ENCODE data around the gene SUPT7L. TPM values are rescaled to one million over a fixed set of nuclear protein-coding genes. Genes with fewer than 3 reads are reported as not detected.

SUPT7L gene
- total and polyA plus RNA-seq, 2 donors from 2014 or later: 28.1 to 29.6 TPM

DNA sequence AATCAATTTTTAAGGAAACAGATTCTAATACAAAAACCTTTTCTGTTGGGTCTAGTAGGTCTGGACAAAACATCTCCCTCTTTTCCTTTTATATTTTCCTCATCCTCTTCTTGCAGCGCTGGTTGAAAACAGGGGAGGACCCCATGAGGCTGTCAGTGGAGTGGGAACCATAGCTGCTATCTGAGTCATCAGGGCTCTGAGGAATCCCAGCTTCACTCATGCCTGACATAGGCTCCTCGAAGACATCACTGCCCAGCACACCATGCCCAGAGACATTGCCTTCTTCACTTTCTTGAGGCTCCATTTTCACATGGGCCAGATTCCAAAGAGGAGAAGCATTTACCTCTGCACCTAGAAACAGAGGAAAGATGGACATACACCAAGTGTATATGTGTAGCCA, 10.0 kb downstream of the SUPT7L start:
- intact Hi-C loops (cut with DNase I): no loop called here
- no peak for DNase-seq
- Histone ChIP-seq H3K9me3 (ENCODE audit: control insufficient read depth in 2 of 3, insufficient read depth in 1 of 3, low read length in 3 of 3) (no peaks in the 10 kb centered on the region), H3K9ac (ENCODE audit: low read length in 3 of 3) (no peak overlapping the region), H3K4me3 (ENCODE audit: low read length in 3 of 3) (no peak overlapping the region), H3K36me3 (ENCODE audit: control insufficient read depth in 2 of 3, insufficient read depth in 3 of 3, low read length in 3 of 3) (peaks cover 22 to 55% (median 45%) of the 10 kb centered on the region in 3 donors), H3K4me1 (ENCODE audit: control insufficient read depth in 2 of 3, insufficient read depth in 2 of 3, low read depth in 1 of 3, low read length in 3 of 3) (no peaks in the 10 kb centered on the region), H3K27ac (ENCODE audit: low read depth in 2 of 2, low read length in 2 of 2) (no peak overlapping the region), H3K27me3 (ENCODE audit: control insufficient read depth, insufficient read depth, low read length) (no peaks in the 10 kb centered on the region)
- TF ChIP-seq CTCF (IDR thresholded peaks at IDR 0.05; ENCODE audit: borderline replicate concordance, extremely low read depth, insufficient read depth): no peak
- no peak for FAIRE-seq

- no peak for TF ChIP-seq CTCF (IDR thresholded peaks at IDR 0.05; ENCODE audit: borderline replicate concordance, extremely low read depth, insufficient read depth)
- Histone ChIP-seq H3K36me3 (ENCODE audit: control insufficient read depth in 2 of 3, insufficient read depth in 3 of 3, low read length in 3 of 3) (peaks cover 22 to 61% (median 49%) of the 10 kb centered on the region in 3 donors), H3K9ac (ENCODE audit: low read length in 3 of 3) (no peak overlapping the region), H3K27ac (ENCODE audit: low read depth in 2 of 2, low read length in 2 of 2) (no peak overlapping the region), H3K9me3 (ENCODE audit: control insufficient read depth in 2 of 3, insufficient read depth in 1 of 3, low read length in 3 of 3) (no peaks in the 10 kb centered on the region), H3K4me1 (ENCODE audit: control insufficient read depth in 2 of 3, insufficient read depth in 2 of 3, low read depth in 1 of 3, low read length in 3 of 3) (no peaks in the 10 kb centered on the region), H3K4me3 (ENCODE audit: low read length in 3 of 3) (no peak overlapping the region), H3K27me3 (ENCODE audit: control insufficient read depth, insufficient read depth, low read length) (no peaks in the 10 kb centered on the region)
- intact Hi-C loops (cut with DNase I): no loop called here
- no peak for FAIRE-seq
- DNase-seq: no peak
Observed at GRCh38 chr2:27652790-27653189, 10.6 kb downstream of the SUPT7L start.

GRCh38 chr2:27652341-27652740, 11.1 kb downstream of the SUPT7L start:
- no peak overlapping the region for H3K4me3 ChIP-seq (ENCODE audit: low read length in 3 of 3)
- intact Hi-C loops (cut with DNase I): no loop called here
- DNase-seq (no peak), FAIRE-seq (no peak)
- H3K27ac ChIP-seq (ENCODE audit: low read depth in 2 of 2, low read length in 2 of 2): no peak overlapping the region
- no peak for TF ChIP-seq CTCF (IDR thresholded peaks at IDR 0.05; ENCODE audit: borderline replicate concordance, extremely low read depth, insufficient read depth)
- peaks cover 22 to 61% (median 53%) of the 10 kb centered on the region in 3 donors for H3K36me3 ChIP-seq (ENCODE audit: control insufficient read depth in 2 of 3, insufficient read depth in 3 of 3, low read length in 3 of 3)
- H3K4me1 ChIP-seq (ENCODE audit: control insufficient read depth in 2 of 3, insufficient read depth in 2 of 3, low read depth in 1 of 3, low read length in 3 of 3): no peaks in the 10 kb centered on the region
- no peaks in the 10 kb centered on the region for H3K9me3 ChIP-seq (ENCODE audit: control insufficient read depth in 2 of 3, insufficient read depth in 1 of 3, low read length in 3 of 3)
- no peak overlapping the region for H3K9ac ChIP-seq (ENCODE audit: low read length in 3 of 3)
- no peaks in the 10 kb centered on the region for H3K27me3 ChIP-seq (ENCODE audit: control insufficient read depth, insufficient read depth, low read length)

- Histone ChIP-seq H3K36me3 (ENCODE audit: control insufficient read depth in 2 of 3, insufficient read depth in 3 of 3, low read length in 3 of 3) (peaks cover 19 to 56% (median 52%) of the 10 kb centered on the region in 3 donors), H3K9me3 (ENCODE audit: control insufficient read depth in 2 of 3, insufficient read depth in 1 of 3, low read length in 3 of 3) (no peaks in the 10 kb centered on the region), H3K4me3 (ENCODE audit: low read length in 3 of 3) (no peak overlapping the region), H3K4me1 (ENCODE audit: control insufficient read depth in 2 of 3, insufficient read depth in 2 of 3, low read depth in 1 of 3, low read length in 3 of 3) (no peaks in the 10 kb centered on the region), H3K9ac (ENCODE audit: low read length in 3 of 3) (no peak overlapping the region), H3K27ac (ENCODE audit: low read depth in 2 of 2, low read length in 2 of 2) (no peak overlapping the region), H3K27me3 (ENCODE audit: control insufficient read depth, insufficient read depth, low read length) (no peaks in the 10 kb centered on the region)
- DNase-seq (no peak), FAIRE-seq (no peak)
- intact Hi-C loops (cut with DNase I): no loop called here
- TF ChIP-seq CTCF (IDR thresholded peaks at IDR 0.05; ENCODE audit: borderline replicate concordance, extremely low read depth, insufficient read depth): no peak
Observed at GRCh38 chr2:27651056-27651455, 12.4 kb downstream of the SUPT7L start.

Data from kidney (tissue), 14 donors.